HEK293 (cell line): ENCODE data around the gene MRPL36.

Source experiments
- CTCF ChIA-PET: fragments of 350-600 bp; formaldehyde crosslinking; extraction: SDS; loops from one replicate; lab custom pipeline; 2021; ENCODE audit warnings: antibody characterized with exemption; lab: Yijun Ruan, JAX
- POLR2A ChIA-PET: fragments of 300-600 bp; formaldehyde crosslinking; extraction: SDS; loops from one replicate; lab custom pipeline; 2020; ENCODE audit warnings: antibody characterized with exemption, inconsistent platforms; lab: Yijun Ruan, JAX
- H3K27ac ChIP-seq: fragments of 200-500 bp; sonication (Bioruptor generic); 2 replicates; pipeline ENCODE4 v1.5.1; 2014; ENCODE audit warnings: low read depth, low read length, control low read depth, inconsistent platforms; ENCODE audit errors: extremely low read depth
- H3K36me3 ChIP-seq, 2 experiments: fragments of 200-500 bp in 1 of 2; sonication (Bioruptor generic) in 1 of 2; 1 replicate in 1 of 2; 2 replicates in 1 of 2; pipeline ENCODE4 v1.5.1; 2014 to 2017; ENCODE audit warnings: inconsistent platforms in 2 of 2, low read length in 2 of 2; ENCODE audit not compliant: control insufficient read depth in 2 of 2, insufficient read depth in 1 of 2
- H3K4me1 ChIP-seq: fragments of 200-500 bp; sonication (Bioruptor generic); 2 replicates; pipeline ENCODE4 v1.5.1; 2014; ENCODE audit warnings: mild to moderate bottlenecking, low read length, inconsistent platforms; ENCODE audit not compliant: control insufficient read depth, insufficient read depth
- H3K4me3 ChIP-seq: 2 replicates; pipeline ENCODE4 v1.5.1; 2011; ENCODE audit warnings: low read depth, mild to moderate bottlenecking, control low read depth, low read length, moderate library complexity
- H3K9me3 ChIP-seq: fragments of 200-500 bp; sonication (Bioruptor generic); 2 replicates; pipeline ENCODE4 v1.5.1; 2014; ENCODE audit warnings: low read depth, low read length, inconsistent platforms; ENCODE audit not compliant: control insufficient read depth, insufficient read depth
- MEIS1 ChIP-seq: sonication (generic); formaldehyde crosslinking; IDR thresholded peaks from 2 replicates; pipeline ENCODE4 v1.8.1; 2022; ENCODE audit warnings: missing genetic modification reagents, mild to moderate bottlenecking, borderline replicate concordance
- MZF1 ChIP-seq: fragments of 450-650 bp; formaldehyde crosslinking; IDR thresholded peaks from 2 replicates; pipeline ENCODE4 v1.5.1; 2017; ENCODE audit warnings: missing biosample characterization, missing genetic modification characterization, borderline replicate concordance
- OVOL3 ChIP-seq: fragments of 450-650 bp; formaldehyde crosslinking; IDR thresholded peaks from 2 replicates; pipeline ENCODE4 v1.5.1; 2016; ENCODE audit warnings: missing biosample characterization, missing genetic modification characterization
- TCF7L2 ChIP-seq: IDR thresholded peaks from 2 replicates; pipeline ENCODE4 v1.6.1; 2011; ENCODE audit warnings: low read depth, mild to moderate bottlenecking, inconsistent platforms, low read length, moderate library complexity, borderline replicate concordance
- ZNF140 ChIP-seq: fragments of 450-650 bp; formaldehyde crosslinking; IDR thresholded peaks from 2 replicates; pipeline ENCODE4 v1.5.1; 2016; ENCODE audit warnings: missing biosample characterization, missing genetic modification characterization
- ZNF266 ChIP-seq: fragments of 450-650 bp; formaldehyde crosslinking; IDR thresholded peaks from 2 replicates; pipeline ENCODE4 v1.5.1; 2016; ENCODE audit warnings: missing biosample characterization, missing genetic modification characterization, low read depth
- ZNF274 ChIP-seq, 2 experiments: fragments of 200-500 bp in 1 of 2; fragments of 450-650 bp in 1 of 2; sonication (Bioruptor generic) in 1 of 2; formaldehyde crosslinking in 1 of 2; IDR thresholded peaks; 2 replicates each; pipeline versions ENCODE4 v1.5.1 to v1.6.1; 2014 to 2016; ENCODE audit warnings: borderline replicate concordance in 1 of 2, inconsistent platforms in 1 of 2, low read length in 1 of 2, missing biosample characterization in 1 of 2, missing genetic modification characterization in 1 of 2
- ZNF335 ChIP-seq: fragments of 450-650 bp; formaldehyde crosslinking; conservative IDR thresholded peaks from 2 replicates; pipeline ENCODE4 v1.5.1; 2016; ENCODE audit warnings: missing biosample characterization, missing genetic modification characterization
- ZNF423 ChIP-seq: fragments of 450-650 bp; formaldehyde crosslinking; IDR thresholded peaks from 2 replicates; pipeline ENCODE4 v1.5.1; 2016; ENCODE audit warnings: missing biosample characterization, missing genetic modification characterization
- ZNF501 ChIP-seq: fragments of 450-650 bp; formaldehyde crosslinking; IDR thresholded peaks from 2 replicates; pipeline ENCODE4 v1.5.1; 2016; ENCODE audit warnings: missing biosample characterization, missing genetic modification characterization
- ZNF530 ChIP-seq: fragments of 450-650 bp; formaldehyde crosslinking; IDR thresholded peaks from 2 replicates; pipeline ENCODE4 v1.5.1; 2016; ENCODE audit warnings: low read depth, missing biosample characterization, missing genetic modification characterization
- ZNF585B ChIP-seq: fragments of 450-650 bp; formaldehyde crosslinking; IDR thresholded peaks from 2 replicates; pipeline ENCODE4 v1.5.1; 2016; ENCODE audit warnings: missing biosample characterization, missing genetic modification characterization
- ZNF777 ChIP-seq: fragments of 450-650 bp; formaldehyde crosslinking; IDR thresholded peaks from 2 replicates; pipeline ENCODE4 v1.5.1; 2017; ENCODE audit warnings: missing biosample characterization, missing genetic modification characterization, borderline replicate concordance
- TF ChIP-seq, protein P1 (sequence below): fragments of 450-650 bp; formaldehyde crosslinking; IDR thresholded peaks from 2 replicates; pipeline ENCODE4 v1.5.1; 2017; ENCODE audit warnings: missing biosample characterization, missing genetic modification characterization
- TF ChIP-seq, protein P2 (sequence below): fragments of 450-650 bp; formaldehyde crosslinking; IDR thresholded peaks from 2 replicates; pipeline ENCODE4 v1.5.1; 2016; ENCODE audit warnings: missing biosample characterization, missing genetic modification characterization, borderline replicate concordance
- TF ChIP-seq, protein P3 (sequence below): fragments of 450-650 bp; formaldehyde crosslinking; IDR thresholded peaks from 2 replicates; pipeline ENCODE4 v1.5.1; 2016; ENCODE audit warnings: missing biosample characterization, missing genetic modification characterization
- TF ChIP-seq, protein P4 (sequence below): fragments of 450-650 bp; formaldehyde crosslinking; IDR thresholded peaks from 2 replicates; pipeline ENCODE4 v1.5.1; 2016; ENCODE audit warnings: missing biosample characterization, missing genetic modification characterization
- TF ChIP-seq, protein P5 (sequence below): fragments of 450-650 bp; formaldehyde crosslinking; IDR thresholded peaks from 2 replicates; pipeline ENCODE4 v1.5.1; 2017; ENCODE audit warnings: missing biosample characterization, mild to moderate bottlenecking, missing genetic modification characterization, moderate library complexity
- TF ChIP-seq, protein P6 (sequence below): fragments of 450-650 bp; formaldehyde crosslinking; IDR thresholded peaks from 2 replicates; pipeline ENCODE4 v1.5.1; 2016; ENCODE audit warnings: missing biosample characterization, missing genetic modification characterization

Gene MRPL36

DNA sequence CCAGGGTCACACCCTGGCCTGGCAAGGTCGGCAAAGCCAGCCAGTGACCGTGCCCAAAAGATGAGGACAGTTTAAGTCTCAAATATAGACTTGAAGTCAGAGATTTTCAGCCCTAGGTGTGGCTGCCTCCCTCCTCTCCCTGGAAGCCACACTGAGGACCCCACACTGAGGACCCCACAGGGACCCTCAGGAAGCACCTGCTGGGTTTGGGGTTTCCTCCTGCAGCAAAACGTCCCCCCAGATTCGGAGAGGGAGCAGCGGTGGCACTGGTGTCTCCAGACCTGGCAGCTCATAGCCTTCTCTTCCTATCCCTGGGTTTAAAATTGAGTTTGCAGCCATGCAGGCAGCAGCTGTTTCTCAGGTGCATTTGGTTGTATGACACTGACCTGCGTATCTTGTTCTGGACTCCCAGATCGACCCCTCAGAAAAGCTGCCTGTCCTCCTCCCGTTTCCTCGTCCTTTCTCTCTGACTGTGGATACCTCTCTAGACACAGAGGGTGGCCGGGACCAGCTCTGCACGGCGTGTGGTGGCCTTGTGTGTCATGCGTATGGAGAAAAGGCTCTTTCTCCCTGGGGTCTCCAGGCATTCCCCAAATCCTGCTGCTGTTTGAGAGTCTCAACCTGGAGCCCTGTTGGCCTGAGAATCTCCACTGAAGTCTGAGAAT is 36.6 kb downstream of the MRPL36 start:
- ChIA-PET POLR2A (no interaction called here), CTCF (interaction anchor here (0.5 to 2.5 kb wide), 20 partner anchors 10 to 1975 kb away, joined by 3 to 11 read pairs (median 4); no protein-coding TSS in a partner anchor)
- no peak overlapping the region for H3K4me3 ChIP-seq
- no peak overlapping the region for H3K27ac ChIP-seq
- H3K36me3 ChIP-seq, result no peaks in the 10 kb centered on the region
- no peaks in the 10 kb centered on the region for H3K9me3 ChIP-seq
- no peak for TF ChIP-seq ZNF501 (tag by site-specific recombination)
- TF ChIP-seq MEIS1 (CRISPR knock-in tag), result no peak
- TF ChIP-seq ZNF777 (tag by site-specific recombination), result no peak
- TF ChIP-seq, protein P1, sequence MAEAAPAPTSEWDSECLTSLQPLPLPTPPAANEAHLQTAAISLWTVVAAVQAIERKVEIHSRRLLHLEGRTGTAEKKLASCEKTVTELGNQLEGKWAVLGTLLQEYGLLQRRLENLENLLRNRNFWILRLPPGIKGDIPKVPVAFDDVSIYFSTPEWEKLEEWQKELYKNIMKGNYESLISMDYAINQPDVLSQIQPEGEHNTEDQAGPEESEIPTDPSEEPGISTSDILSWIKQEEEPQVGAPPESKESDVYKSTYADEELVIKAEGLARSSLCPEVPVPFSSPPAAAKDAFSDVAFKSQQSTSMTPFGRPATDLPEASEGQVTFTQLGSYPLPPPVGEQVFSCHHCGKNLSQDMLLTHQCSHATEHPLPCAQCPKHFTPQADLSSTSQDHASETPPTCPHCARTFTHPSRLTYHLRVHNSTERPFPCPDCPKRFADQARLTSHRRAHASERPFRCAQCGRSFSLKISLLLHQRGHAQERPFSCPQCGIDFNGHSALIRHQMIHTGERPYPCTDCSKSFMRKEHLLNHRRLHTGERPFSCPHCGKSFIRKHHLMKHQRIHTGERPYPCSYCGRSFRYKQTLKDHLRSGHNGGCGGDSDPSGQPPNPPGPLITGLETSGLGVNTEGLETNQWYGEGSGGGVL (tag by site-specific recombination), result no peak
- TF ChIP-seq MZF1 (tag by site-specific recombination), result no peak
- no peak for TF ChIP-seq TCF7L2
- TF ChIP-seq, protein P2, sequence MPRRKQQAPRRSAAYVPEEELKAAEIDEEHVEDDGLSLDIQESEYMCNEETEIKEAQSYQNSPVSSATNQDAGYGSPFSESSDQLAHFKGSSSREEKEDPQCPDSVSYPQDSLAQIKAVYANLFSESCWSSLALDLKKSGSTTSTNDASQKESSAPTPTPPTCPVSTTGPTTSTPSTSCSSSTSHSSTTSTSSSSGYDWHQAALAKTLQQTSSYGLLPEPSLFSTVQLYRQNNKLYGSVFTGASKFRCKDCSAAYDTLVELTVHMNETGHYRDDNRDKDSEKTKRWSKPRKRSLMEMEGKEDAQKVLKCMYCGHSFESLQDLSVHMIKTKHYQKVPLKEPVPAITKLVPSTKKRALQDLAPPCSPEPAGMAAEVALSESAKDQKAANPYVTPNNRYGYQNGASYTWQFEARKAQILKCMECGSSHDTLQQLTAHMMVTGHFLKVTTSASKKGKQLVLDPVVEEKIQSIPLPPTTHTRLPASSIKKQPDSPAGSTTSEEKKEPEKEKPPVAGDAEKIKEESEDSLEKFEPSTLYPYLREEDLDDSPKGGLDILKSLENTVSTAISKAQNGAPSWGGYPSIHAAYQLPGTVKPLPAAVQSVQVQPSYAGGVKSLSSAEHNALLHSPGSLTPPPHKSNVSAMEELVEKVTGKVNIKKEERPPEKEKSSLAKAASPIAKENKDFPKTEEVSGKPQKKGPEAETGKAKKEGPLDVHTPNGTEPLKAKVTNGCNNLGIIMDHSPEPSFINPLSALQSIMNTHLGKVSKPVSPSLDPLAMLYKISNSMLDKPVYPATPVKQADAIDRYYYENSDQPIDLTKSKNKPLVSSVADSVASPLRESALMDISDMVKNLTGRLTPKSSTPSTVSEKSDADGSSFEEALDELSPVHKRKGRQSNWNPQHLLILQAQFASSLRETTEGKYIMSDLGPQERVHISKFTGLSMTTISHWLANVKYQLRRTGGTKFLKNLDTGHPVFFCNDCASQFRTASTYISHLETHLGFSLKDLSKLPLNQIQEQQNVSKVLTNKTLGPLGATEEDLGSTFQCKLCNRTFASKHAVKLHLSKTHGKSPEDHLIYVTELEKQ (tag by site-specific recombination), result no peak
- TF ChIP-seq OVOL3 (tag by site-specific recombination), result no peak
- no peak for TF ChIP-seq ZNF585B (tag by site-specific recombination)
- TF ChIP-seq ZNF140 (tag by site-specific recombination), result no peak
- no peaks in the 10 kb centered on the region for H3K4me1 ChIP-seq

DNA sequence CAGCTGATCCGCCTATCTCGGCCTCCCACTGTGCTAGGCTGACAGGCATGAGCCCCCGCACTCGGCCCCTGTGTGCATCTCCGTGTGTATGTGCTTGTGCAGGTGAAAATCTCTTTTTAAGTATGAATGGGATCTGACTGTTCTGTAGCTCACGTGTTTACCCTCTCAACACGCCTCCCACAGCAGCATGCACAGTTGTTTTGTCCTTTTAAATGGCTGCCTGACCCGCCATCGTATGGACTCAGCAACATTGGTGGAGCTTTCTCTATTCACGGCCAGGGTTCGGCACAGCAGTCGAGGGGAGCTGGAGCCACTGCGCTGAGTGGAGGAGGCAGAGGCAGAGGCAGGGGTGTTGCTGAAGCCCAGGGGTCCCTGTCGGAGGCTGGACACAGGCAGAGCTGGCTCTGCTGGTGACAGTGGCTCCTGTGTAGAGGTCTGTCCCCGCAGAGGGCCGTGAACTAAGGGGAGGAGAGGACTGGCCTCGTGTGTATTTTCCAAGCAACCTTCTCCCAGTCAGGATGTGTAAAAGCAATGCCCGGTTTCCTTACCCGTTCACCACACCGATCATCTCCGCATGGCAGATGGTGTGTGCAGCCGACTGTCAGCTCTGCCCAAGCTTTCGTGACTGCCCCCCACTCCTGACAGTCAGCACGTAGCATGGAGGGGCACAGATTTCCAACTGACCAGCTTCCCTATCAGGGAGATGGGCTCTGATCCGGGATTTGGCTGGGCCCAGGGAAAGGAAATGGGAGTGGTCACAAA is 37.3 kb downstream of the MRPL36 start:
- Histone ChIP-seq H3K36me3 (no peaks in the 10 kb centered on the region), H3K4me1 (no peaks in the 10 kb centered on the region), H3K9me3 (no peaks in the 10 kb centered on the region), H3K4me3 (no peak overlapping the region), H3K27ac (no peak overlapping the region)
- ChIA-PET POLR2A (no interaction called here), CTCF (interaction anchor here (0.6 to 2.5 kb wide), 8 partner anchors 10 to 1976 kb away, joined by 3 to 11 read pairs (median 7); no protein-coding TSS in a partner anchor)
- TF ChIP-seq ZNF423 (tag by site-specific recombination) (no peak), ZNF335 (tag by site-specific recombination) (no peak), ZNF266 (tag by site-specific recombination) (no peak), ZNF530 (no peak), ZNF274 (IDR thresholded peaks at IDR 0.05; ENCODE audit: low read length) (no peak), ZNF274 (tag by site-specific recombination; IDR thresholded peaks at IDR 0.05; ENCODE audit: borderline replicate concordance) (no peak)
- TF ChIP-seq, protein P3, sequence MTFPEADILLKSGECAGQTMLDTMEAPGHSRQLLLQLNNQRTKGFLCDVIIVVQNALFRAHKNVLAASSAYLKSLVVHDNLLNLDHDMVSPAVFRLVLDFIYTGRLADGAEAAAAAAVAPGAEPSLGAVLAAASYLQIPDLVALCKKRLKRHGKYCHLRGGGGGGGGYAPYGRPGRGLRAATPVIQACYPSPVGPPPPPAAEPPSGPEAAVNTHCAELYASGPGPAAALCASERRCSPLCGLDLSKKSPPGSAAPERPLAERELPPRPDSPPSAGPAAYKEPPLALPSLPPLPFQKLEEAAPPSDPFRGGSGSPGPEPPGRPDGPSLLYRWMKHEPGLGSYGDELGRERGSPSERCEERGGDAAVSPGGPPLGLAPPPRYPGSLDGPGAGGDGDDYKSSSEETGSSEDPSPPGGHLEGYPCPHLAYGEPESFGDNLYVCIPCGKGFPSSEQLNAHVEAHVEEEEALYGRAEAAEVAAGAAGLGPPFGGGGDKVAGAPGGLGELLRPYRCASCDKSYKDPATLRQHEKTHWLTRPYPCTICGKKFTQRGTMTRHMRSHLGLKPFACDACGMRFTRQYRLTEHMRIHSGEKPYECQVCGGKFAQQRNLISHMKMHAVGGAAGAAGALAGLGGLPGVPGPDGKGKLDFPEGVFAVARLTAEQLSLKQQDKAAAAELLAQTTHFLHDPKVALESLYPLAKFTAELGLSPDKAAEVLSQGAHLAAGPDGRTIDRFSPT (tag by site-specific recombination), result no peak
- TF ChIP-seq, protein P4, sequence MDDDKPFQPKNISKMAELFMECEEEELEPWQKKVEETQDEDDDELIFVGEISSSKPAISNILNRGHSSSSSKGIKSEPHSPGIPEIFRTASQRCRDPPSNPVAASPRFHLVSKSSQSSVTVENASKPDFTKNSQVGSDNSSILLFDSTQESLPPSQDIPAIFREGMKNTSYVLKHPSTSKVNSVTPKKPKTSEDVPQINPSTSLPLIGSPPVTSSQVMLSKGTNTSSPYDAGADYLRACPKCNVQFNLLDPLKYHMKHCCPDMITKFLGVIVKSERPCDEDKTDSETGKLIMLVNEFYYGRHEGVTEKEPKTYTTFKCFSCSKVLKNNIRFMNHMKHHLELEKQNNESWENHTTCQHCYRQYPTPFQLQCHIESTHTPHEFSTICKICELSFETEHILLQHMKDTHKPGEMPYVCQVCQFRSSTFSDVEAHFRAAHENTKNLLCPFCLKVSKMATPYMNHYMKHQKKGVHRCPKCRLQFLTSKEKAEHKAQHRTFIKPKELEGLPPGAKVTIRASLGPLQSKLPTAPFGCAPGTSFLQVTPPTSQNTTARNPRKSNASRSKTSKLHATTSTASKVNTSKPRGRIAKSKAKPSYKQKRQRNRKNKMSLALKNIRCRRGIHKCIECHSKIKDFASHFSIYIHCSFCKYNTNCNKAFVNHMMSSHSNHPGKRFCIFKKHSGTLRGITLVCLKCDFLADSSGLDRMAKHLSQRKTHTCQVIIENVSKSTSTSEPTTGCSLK (tag by site-specific recombination), result no peak
- TF ChIP-seq, protein P5, sequence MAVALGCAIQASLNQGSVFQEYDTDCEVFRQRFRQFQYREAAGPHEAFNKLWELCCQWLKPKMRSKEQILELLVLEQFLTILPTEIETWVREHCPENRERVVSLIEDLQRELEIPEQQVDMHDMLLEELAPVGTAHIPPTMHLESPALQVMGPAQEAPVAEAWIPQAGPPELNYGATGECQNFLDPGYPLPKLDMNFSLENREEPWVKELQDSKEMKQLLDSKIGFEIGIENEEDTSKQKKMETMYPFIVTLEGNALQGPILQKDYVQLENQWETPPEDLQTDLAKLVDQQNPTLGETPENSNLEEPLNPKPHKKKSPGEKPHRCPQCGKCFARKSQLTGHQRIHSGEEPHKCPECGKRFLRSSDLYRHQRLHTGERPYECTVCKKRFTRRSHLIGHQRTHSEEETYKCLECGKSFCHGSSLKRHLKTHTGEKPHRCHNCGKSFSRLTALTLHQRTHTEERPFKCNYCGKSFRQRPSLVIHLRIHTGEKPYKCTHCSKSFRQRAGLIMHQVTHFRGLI, result no peak
- TF ChIP-seq, protein P6, sequence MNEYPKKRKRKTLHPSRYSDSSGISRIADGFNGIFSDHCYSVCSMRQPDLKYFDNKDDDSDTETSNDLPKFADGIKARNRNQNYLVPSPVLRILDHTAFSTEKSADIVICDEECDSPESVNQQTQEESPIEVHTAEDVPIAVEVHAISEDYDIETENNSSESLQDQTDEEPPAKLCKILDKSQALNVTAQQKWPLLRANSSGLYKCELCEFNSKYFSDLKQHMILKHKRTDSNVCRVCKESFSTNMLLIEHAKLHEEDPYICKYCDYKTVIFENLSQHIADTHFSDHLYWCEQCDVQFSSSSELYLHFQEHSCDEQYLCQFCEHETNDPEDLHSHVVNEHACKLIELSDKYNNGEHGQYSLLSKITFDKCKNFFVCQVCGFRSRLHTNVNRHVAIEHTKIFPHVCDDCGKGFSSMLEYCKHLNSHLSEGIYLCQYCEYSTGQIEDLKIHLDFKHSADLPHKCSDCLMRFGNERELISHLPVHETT, result no peak
